GM18505 (cell line): ENCODE results near the gene TMEM8B.
"Not testable (repeated sequence)": the region's sequence is repeated elsewhere in the genome, so short reads cannot be mapped to it uniquely, and the experiment has no call there.

Experiments used
- ATAC-seq: cut with Tn5 transposase; IDR thresholded peaks from one replicate; pipeline ENCODE4 v1.9.1; 2021; ENCODE audit not compliant: unreplicated experiment
- POLR2A ChIP-seq: IDR thresholded peaks from 4 replicates; pipeline ENCODE4 v1.6.1; 2011; ENCODE audit warnings: borderline replicate concordance; ENCODE audit not compliant: insufficient read depth, insufficient read length; ENCODE audit errors: extremely low read depth

Gene TMEM8B

DNA sequence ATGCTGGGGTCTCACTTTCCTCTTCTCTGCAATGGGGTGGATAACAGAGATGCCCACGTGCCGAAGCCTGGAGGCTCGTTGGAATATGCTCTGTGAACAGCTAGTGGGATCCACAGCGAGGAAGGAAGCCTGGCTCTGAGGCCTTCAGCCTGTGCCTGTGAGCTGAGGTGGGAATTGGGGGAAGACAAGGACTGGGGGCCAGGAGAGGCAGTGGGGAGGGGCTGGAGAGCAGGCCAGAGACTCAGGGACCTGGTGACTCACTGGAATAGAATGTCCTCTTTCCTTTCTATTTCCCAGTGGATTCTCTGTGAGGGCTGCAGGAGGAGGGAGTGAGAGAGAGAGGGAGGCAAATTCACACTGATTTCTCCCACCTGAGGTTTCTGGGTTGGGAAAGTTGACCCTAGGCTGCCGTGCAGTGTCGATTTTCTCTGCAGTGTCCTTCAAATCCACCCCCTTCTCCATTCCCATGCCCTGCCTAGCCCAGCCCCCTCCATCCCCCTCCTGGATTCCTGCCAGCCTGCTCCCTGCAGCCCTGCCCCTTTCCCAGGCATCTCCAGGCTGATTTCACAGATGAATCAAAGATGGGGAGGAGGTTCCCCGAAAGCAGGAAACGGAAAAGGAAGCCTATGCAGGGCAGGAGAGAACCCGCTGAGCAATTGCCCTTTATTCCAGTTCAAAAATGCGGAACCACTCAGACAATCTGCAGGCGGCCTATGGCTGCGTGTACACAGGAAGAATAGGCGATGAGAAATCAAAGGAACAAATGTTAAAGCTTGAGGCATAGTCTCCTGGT, 78.9 kb downstream of the TMEM8B start:
- TF ChIP-seq POLR2A, result no peak
- ATAC-seq, result no peak

DNA sequence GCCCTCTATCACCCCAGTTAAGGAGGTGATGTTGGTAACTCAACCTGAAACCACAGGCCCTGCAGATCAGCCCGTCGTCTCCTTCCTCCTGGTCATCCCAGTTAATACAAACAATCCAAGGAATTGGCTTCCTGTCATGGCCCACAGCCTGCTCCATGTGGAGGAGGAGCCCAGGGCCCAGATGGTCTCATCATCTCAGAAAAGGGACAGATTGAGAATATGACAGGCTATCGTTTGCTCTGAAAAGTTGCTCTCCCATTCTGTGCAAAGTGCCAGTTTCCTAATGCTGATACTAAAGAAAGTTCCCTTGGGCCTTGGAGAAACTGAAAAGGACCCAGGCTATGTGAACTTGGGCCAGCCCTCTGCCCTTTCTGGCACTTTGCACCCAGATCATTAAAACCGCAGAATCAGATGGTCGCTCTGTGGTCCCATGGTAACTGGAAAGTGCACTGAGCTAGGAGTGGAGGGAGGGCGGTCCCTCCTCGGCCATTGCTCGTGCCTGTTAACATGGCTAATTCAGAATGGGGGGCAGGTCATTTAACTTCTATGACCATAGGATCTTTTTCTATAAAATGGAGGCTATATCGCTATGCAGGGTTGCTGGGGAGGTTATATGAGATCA, 79.6 kb downstream of the TMEM8B start:
- ATAC-seq, result no peak
- TF ChIP-seq POLR2A, result no peak

DNA sequence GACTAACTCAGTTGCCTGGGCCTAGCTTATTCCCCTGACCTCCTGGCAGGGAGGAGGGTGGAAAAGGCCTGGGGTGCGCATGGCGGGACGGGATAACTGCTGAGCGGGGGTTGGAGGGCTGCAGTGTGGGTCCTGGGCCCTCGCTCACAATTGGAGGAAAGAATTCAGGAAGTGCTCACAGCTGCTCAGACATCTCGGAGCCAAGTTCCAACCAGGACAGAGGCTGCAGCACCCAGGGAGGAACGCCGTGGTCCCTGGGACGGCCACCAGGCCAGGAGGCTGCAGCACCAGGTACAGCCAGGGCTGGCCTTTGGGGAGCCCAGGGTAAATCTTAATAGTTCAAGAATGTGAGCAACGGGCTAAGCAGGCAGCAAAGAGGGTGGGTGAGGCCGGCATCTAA, 80.2 kb downstream of the TMEM8B start, which contains the start of gene SPAAR:
TSS of gene SPAAR (plus strand) at position 217 of the 400 bp plus-strand sequence. CDS start 974 bp downstream, outside the sequence.
- TF ChIP-seq POLR2A, result no peak

DNA sequence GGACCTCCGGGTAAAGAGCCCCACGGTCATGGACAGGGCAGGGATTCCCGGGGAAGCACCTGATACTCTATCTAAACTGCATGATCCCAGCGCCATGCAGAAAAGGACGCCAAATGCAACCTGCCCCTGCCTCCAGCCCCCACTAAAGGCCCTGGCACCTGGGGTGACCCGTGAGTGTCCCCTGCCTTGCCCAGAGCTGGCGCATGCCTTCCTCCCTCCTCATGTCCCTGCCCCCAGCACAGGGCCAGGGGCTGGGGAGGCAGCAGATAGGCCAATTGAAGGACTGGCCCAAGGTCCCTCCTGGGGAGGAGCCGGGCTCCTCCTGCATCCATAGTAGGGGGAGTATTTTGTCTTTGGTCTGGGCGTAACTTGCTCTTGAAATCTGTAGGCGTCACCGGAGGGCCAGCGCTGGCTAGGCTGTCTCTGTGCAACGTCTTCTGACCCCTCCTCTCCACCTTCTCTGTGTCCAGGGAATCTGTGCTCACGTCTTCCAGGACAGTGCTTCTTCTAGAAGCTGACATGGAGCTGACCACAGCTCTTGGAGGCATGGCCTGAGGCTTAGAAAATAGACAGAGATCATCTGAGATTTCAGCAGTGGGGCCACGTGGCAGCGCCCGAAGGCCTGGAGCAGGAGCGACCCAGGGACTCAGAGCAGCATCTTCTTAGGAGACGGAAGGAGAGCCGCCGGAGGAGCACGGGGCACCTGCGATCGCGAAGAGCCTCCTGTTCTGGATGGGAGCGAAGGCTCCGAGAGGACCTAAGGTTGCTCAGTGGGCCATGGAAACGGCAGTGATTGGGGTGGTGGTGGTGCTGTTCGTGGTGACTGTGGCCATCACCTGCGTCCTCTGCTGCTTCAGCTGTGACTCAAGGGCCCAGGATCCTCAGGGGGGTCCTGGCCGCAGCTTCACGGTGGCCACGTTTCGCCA, 80.9 kb downstream of the TMEM8B start:
- no peak for TF ChIP-seq POLR2A

More for the DNA sequence above, 80.2 kb downstream of the TMEM8B start, which contains the start of gene SPAAR:
- ATAC-seq, result no peak

DNA sequence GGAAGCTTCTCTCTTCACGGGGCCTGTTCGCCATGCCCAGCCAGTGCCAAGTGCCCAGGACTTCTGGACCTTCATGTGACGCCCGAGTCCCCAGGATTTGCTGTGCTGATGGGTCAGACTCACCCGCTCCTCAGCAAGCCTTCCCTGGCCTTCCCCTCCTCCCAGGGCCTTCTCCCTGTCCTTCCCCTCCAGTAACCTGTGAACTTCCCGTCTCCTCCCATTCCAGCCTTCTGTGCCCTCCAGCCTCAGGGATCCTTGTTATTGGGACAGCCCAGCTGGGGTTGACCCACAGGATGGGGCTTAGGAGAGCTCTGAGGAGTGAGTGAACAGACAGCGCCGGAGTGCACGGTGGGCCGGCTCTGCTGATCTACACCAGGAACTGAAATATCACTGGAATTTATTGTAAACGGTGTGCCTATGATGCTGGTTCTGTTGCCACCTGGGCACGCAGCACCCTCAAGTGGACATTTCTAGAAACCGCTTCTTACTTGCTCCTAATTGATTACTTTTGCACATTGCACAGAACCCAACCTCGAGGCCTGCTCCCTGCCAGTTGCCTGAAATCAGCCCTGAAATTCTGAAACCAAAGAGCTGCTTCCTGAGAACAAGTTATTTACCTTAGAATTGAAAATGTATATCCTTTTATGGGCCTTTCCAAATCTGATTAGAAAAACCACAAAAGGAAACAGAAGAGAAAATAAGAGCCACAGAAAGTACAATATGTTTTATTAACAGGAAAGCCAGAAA, 81.8 kb downstream of the TMEM8B start:
- ATAC-seq, result no peak
- no peak for TF ChIP-seq POLR2A

More for the DNA sequence above, 80.9 kb downstream of the TMEM8B start:
- ATAC-seq, result no peak

DNA sequence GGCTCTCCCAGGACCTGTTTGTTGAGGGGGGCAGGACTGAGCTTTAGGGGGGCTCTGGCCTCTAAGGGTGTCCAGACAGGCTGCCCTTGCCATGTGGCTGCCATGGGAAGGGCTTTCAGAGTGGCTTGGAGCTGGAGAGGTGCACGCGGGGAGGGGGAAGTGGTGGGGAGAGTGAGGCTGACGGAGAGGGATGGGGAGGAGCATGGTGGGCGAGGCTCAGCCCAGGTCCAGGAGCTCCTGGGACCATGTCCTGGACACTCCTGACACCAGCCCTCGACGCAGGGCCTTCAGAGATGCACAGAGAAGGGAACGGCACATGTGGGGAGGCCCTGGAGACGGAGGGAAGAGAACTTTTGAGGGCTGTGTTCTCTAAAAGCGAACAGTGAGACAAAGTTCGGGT, 82.7 kb downstream of the TMEM8B start:
- ATAC-seq, result no peak
- no peak for TF ChIP-seq POLR2A

DNA sequence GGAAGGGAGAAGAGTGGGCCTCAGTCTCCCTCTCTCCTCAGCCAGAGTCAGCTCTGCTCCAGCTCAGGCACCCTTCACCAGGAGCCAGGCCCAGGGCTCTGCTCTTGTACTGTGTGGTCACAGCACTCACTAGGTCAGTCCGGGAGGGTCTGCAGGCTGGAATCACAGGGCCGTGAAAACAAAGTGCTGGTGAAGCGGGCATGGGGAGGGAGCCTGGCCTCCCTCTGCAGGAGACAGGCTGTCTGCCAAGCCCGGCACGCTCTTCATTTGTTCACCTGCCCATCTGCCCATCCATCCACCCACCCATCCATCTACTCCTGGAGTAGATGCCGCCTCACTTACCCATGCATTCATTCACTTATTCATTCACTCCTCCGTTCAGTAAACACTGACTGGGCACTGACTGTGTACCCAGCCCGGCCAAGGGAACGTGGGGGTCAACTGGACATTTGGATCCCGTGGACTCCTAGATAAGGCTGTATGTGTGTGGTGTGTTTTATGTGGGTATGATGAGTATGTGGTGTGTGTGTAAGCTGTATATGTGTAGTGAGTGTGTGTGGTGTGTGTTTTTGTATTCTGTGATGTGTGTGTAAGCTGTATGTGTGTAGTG, 83.9 kb downstream of the TMEM8B start:
- no peak for ATAC-seq
- no peak for TF ChIP-seq POLR2A

DNA sequence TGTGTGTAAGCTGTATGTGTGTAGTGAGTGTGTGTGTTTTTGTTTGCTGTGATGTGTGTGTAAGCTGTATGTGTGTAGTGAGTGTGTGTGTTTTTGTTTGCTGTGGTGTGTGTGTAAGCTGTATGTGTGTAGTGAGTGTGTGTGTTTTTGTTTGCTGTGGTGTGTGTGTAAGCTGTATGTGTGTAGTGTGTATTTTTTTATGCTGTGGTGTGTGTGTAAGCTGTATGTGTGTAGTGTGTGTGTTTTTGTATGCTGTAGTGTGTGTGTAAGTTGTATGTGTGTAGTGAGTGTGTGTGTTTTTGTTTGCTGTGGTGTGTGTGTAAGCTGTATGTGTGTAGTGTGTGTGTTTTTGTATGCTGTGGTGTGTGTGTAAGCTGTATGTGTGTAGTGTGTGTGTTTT, 84.4 kb downstream of the TMEM8B start:
- ATAC-seq, result not testable (repeated sequence)

DNA sequence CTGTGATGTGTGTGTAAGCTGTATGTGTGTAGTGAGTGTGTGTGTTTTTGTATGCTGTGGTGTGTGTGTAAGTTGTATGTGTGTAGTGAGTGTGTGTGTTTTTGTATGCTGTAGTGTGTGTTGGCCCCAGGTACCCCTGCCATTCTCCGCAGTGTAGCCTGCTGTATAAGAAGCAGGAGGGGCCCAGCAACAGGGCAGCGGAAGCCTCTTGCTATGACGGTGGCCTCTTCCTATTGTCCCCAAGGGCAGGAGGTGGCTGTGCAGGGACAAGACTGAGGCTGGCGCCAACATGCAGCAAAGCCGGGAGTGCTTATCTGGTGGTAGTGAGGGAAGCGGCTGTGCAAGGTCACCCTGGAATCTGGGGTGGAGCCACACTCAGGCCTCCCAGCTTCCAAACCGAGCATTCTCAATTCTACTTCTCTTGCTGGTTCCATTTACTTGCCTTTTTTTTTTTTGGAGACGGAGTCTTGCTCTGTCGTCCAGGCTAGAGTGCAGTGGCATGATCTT, 85.3 kb downstream of the TMEM8B start:
- no peak for TF ChIP-seq POLR2A
- no peak for ATAC-seq
